Mesothelial cell of epicardium (in vitro differentiated cells): ENCODE data around the gene S100A14. TPM values are rescaled to one million over a fixed set of nuclear protein-coding genes. Genes with fewer than 3 reads are reported as not detected.
"Not testable (repeated sequence)": the region's sequence is repeated elsewhere in the genome, so short reads cannot be mapped to it uniquely, and the experiment has no call there.

Experiments used
- DNase-seq, 2 experiments: peaks; one replicate each; pipeline ENCODE4 v3.0.0; 2021; ENCODE audit warnings: low spot score in 2 of 2; ENCODE audit not compliant: unreplicated experiment in 2 of 2
- H3K27ac Mint-ChIP-seq: 2 replicates; pipeline ENCODE4 v1.8.0; 2021; ENCODE audit warnings: mixed read lengths
- H3K27me3 Mint-ChIP-seq: 2 replicates; pipeline ENCODE4 v1.8.0; 2021; ENCODE audit warnings: low read depth, mixed read lengths
- H3K36me3 Mint-ChIP-seq: 2 replicates; pipeline ENCODE4 v1.8.0; 2021; ENCODE audit warnings: mixed read lengths
- H3K4me1 Mint-ChIP-seq: 2 replicates; pipeline ENCODE4 v1.8.0; 2021; ENCODE audit warnings: mixed read lengths
- H3K4me3 Mint-ChIP-seq: 2 replicates; pipeline ENCODE4 v1.8.0; 2021; ENCODE audit warnings: mild to moderate bottlenecking, moderate library complexity, mixed read lengths
- H3K9me3 Mint-ChIP-seq: 2 replicates; pipeline ENCODE4 v1.8.0; 2021; ENCODE audit warnings: mixed read lengths
- total RNA-seq: library from RNA; stranded (reverse); gene quantifications from 3 replicates; pipeline ENCODE4 v1.2.1, GENCODE V29; 2021
- TF ChIP-seq, protein P1 (sequence below): fragments of 200-600 bp; sonication (generic); IDR thresholded peaks from one replicate; pipeline ENCODE4 v1.5.0; 2021; ENCODE audit warnings: antibody characterized with exemption; ENCODE audit not compliant: unreplicated experiment

Gene S100A14
- total RNA-seq, 1 donor from 2014 or later: 8.5 TPM

DNA sequence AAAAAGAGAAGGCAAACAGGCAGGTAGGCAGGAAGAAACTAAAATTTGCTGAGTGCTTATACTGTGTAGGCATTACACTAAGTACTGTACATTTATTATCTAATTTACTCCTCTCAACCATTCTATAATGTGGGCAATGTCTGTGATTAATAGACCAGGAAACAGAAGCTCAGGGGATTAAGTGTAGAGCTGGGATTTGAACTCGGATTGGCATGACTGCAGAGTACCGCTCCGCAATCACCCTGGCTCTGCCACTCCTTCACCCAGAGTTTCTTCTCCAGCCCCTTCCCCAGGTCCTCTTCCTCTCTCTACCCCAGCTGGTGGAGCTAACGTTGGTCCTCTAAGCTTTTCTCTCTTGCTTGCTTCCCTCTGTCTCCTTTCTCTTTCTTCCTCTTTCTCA, 39.0 kb downstream of the S100A14 start:
- H3K9me3 Mint-ChIP-seq: no peaks in the 10 kb centered on the region
- H3K4me3 Mint-ChIP-seq: no peak overlapping the region
- H3K36me3 Mint-ChIP-seq: no peaks in the 10 kb centered on the region
- peaks cover 20% of the 10 kb centered on the region for H3K4me1 Mint-ChIP-seq
- TF ChIP-seq, protein P1, sequence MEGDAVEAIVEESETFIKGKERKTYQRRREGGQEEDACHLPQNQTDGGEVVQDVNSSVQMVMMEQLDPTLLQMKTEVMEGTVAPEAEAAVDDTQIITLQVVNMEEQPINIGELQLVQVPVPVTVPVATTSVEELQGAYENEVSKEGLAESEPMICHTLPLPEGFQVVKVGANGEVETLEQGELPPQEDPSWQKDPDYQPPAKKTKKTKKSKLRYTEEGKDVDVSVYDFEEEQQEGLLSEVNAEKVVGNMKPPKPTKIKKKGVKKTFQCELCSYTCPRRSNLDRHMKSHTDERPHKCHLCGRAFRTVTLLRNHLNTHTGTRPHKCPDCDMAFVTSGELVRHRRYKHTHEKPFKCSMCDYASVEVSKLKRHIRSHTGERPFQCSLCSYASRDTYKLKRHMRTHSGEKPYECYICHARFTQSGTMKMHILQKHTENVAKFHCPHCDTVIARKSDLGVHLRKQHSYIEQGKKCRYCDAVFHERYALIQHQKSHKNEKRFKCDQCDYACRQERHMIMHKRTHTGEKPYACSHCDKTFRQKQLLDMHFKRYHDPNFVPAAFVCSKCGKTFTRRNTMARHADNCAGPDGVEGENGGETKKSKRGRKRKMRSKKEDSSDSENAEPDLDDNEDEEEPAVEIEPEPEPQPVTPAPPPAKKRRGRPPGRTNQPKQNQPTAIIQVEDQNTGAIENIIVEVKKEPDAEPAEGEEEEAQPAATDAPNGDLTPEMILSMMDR: no peak
- H3K27me3 Mint-ChIP-seq: no peaks in the 10 kb centered on the region
- H3K27ac Mint-ChIP-seq: no peak overlapping the region
- DNase-seq: no peak

DNA sequence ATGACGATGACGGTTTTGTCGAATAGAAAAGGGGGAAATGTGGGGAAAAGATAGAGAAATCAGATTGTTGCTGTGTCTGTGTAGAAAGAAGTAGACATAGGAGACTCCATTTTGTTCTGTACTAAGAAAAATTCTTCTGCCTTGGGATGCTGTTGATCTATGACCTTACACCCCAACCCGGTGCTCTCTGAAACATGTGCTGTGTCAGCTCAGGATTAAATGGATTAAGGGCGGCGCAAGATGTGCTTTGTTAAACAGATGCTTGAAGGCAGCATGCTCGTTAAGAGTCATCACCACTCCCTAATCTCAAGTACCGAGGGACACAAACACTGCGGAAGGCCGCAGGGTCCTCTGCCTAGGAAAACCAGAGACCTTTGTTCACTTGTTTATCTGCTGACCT, 40.6 kb downstream of the S100A14 start:
- H3K27me3 Mint-ChIP-seq, H3K4me3 Mint-ChIP-seq, H3K9me3 Mint-ChIP-seq, H3K27ac Mint-ChIP-seq, H3K36me3 Mint-ChIP-seq, DNase-seq: not testable (repeated sequence)
- peaks cover 20% of the 10 kb centered on the region for H3K4me1 Mint-ChIP-seq

DNA sequence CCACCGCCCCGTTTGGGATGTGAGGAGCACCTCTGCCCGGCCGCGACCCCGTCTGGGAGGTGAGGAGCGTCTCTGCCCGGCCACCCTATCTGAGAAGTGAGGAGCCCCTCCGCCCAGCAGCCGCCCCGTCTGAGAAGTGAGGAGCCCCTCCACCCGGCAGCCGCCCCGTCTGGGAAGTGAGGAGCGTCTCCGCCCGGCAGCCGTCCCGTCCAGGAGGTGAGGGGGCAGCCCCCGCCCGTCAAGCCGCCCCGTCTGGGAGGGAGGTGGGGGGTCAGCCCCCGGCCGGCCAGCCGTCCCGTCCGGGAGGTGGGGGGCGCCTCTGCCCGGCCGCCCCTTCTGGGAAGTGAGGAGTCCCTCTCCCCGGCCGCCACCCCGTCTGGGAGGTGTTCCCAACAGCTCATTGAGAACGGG, 41.0 kb downstream of the S100A14 start:
- H3K27me3 Mint-ChIP-seq, H3K27ac Mint-ChIP-seq, H3K4me3 Mint-ChIP-seq, DNase-seq, H3K36me3 Mint-ChIP-seq, H3K9me3 Mint-ChIP-seq: not testable (repeated sequence)
- H3K4me1 Mint-ChIP-seq: peaks cover 20% of the 10 kb centered on the region

DNA sequence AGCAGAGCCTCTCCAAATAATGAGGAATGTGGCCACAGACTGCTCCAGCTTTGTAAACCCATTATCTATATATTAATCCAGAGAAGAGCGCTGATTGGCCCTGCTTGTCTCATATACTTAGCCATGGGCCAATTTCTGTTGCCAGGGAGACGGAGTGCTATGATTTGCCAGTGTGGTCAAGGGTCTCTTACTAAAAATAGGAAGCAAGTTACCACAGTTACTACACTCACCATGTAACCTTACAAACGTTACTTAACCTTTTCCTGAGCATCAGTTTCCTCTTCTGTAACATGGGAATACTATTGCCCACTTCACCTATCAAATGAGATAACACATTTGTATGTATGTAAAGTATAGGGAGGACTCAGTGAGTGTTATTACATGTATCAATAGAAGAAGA, 42.8 kb downstream of the S100A14 start:
- TF ChIP-seq, protein P1: no peak
- Mint-ChIP-seq H3K4me3 (no peak overlapping the region), H3K9me3 (no peaks in the 10 kb centered on the region), H3K27me3 (no peaks in the 10 kb centered on the region), H3K4me1 (peaks cover 23% of the 10 kb centered on the region), H3K27ac (no peak overlapping the region), H3K36me3 (no peaks in the 10 kb centered on the region)
- no peak for DNase-seq

DNA sequence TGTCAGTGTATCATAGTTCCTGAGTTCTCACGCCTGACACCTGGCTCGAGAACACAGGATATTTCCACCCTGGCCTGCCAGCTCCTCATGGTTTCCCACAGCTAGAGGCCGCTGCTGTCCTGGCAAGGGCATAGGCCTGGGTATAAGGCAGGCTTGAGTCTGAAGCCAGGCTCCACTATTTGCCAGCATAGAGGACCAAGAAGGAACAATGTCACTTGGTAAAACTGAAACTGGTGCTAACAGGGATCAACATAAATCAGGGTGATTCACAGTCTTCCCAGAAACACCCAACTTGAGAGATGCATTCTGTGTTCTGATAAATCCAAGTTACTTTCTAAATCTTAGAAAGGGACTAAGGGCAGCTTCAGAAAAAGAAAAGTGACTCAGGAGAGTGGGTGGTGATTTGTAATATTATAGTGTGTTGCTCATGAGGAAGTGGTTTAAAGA, 43.5 kb downstream of the S100A14 start:
- TF ChIP-seq, protein P1: no peak
- Mint-ChIP-seq H3K4me3 (no peak overlapping the region), H3K27ac (no peak overlapping the region), H3K36me3 (no peaks in the 10 kb centered on the region), H3K4me1 (peaks cover 23% of the 10 kb centered on the region), H3K27me3 (no peaks in the 10 kb centered on the region), H3K9me3 (no peaks in the 10 kb centered on the region)
- DNase-seq: no peak

- H3K36me3 Mint-ChIP-seq: no peaks in the 10 kb centered on the region
- H3K27me3 Mint-ChIP-seq: no peaks in the 10 kb centered on the region
- TF ChIP-seq, protein P1: no peak
- no peaks in the 10 kb centered on the region for H3K9me3 Mint-ChIP-seq
- no peak for DNase-seq
- peaks cover 29% of the 10 kb centered on the region for H3K4me1 Mint-ChIP-seq
- H3K27ac Mint-ChIP-seq: no peak overlapping the region
- no peak overlapping the region for H3K4me3 Mint-ChIP-seq
These were observed 44.4 kb downstream of the S100A14 start for GRCh38 chr1:153571706-153572105.

GRCh38 chr1:153570874-153571273, 45.3 kb downstream of the S100A14 start:
- no peaks in the 10 kb centered on the region for H3K9me3 Mint-ChIP-seq
- H3K4me3 Mint-ChIP-seq: no peak overlapping the region
- no peak overlapping the region for H3K27ac Mint-ChIP-seq
- TF ChIP-seq, protein P1: no peak
- H3K4me1 Mint-ChIP-seq: peaks cover 35% of the 10 kb centered on the region
- H3K27me3 Mint-ChIP-seq: no peaks in the 10 kb centered on the region
- DNase-seq: no peak
- H3K36me3 Mint-ChIP-seq: no peaks in the 10 kb centered on the region
